Smooth muscle cell (in vitro differentiated cells): Measurements from ENCODE around the gene FAM89B. TPM values are rescaled to one million over a fixed set of nuclear protein-coding genes. Genes with fewer than 3 reads are reported as not detected.

ENCODE experiments used
- DNase-seq: peaks from one replicate; lab custom pipeline; 2025; ENCODE audit not compliant: unreplicated experiment; lab: John Stamatoyannopoulos, UW
- H2AFZ ChIP-seq: fragments of 200-600 bp; sonication (generic); 2 replicates; pipeline ENCODE4 v1.6.0; 2016; ENCODE audit warnings: antibody characterized with exemption, low read depth, mild to moderate bottlenecking
- H3F3A ChIP-seq: fragments of 200-600 bp; sonication (generic); 2 replicates; pipeline ENCODE4 v1.6.0; 2017; ENCODE audit warnings: antibody characterized with exemption, low read depth
- H3K27ac ChIP-seq: fragments of 200-600 bp; sonication (generic); 2 replicates; pipeline ENCODE4 v1.5.1; 2016; ENCODE audit warnings: low read depth, mild to moderate bottlenecking
- H3K27me3 ChIP-seq: fragments of 200-600 bp; sonication (generic); 2 replicates; pipeline ENCODE4 v1.6.1; 2016; ENCODE audit warnings: low read depth, mild to moderate bottlenecking
- H3K36me3 ChIP-seq: fragments of 200-600 bp; sonication (generic); 2 replicates; pipeline ENCODE4 v1.5.1; 2016; ENCODE audit warnings: low read depth
- H3K4me1 ChIP-seq: fragments of 200-600 bp; sonication (generic); 2 replicates; pipeline ENCODE4 v1.5.1; 2016; ENCODE audit warnings: low read depth
- H3K4me2 ChIP-seq: fragments of 200-600 bp; sonication (generic); 2 replicates; pipeline ENCODE4 v1.6.0; 2016; ENCODE audit warnings: mild to moderate bottlenecking
- H3K4me3 ChIP-seq: fragments of 200-600 bp; sonication (generic); 2 replicates; pipeline ENCODE4 v1.5.1; 2016; ENCODE audit warnings: mild to moderate bottlenecking
- H3K79me2 ChIP-seq: fragments of 200-600 bp; sonication (generic); 2 replicates; pipeline ENCODE4 v1.6.0; 2016; ENCODE audit warnings: low read depth, mild to moderate bottlenecking
- H3K9ac ChIP-seq: fragments of 200-600 bp; sonication (generic); 2 replicates; pipeline ENCODE4 v1.6.0; 2016; ENCODE audit warnings: low read depth
- H3K9me3 ChIP-seq: fragments of 200-600 bp; sonication (generic); replicated peaks from 2 replicates; pipeline ENCODE4 v1.5.1; 2016; ENCODE audit warnings: low read depth
- H4K20me1 ChIP-seq: fragments of 200-600 bp; sonication (generic); 2 replicates; pipeline ENCODE4 v1.6.0; 2016; ENCODE audit warnings: low read depth
- CTCF ChIP-seq: fragments of 200-600 bp; sonication (generic); IDR thresholded peaks from 2 replicates; pipeline ENCODE4 v1.5.1; 2017; ENCODE audit warnings: borderline replicate concordance, mild to moderate bottlenecking, antibody characterized with exemption; ENCODE audit not compliant: insufficient read depth, poor library complexity, severe bottlenecking
- WGBS: methylation state at CpG from one replicate; pipeline ENCODE4 v1.1.7; 2016; ENCODE audit warnings: low lambda C conversion rate; 5-methylcytosine and 5-hydroxymethylcytosine counted together
- polyA plus RNA-seq: library from polyadenylated mRNA; unstranded; fragments of >200 nt; fragmentation: Nextera tagmentation; extraction: Ambion mirVana; gene quantifications from 2 replicates; pipeline ENCODE4 v1.2.1, GENCODE V29; 2016
- total RNA-seq: library from RNA; depleted of rRNA; stranded (reverse); fragments of >200 nt; gene quantifications from 2 replicates; pipeline ENCODE4 v1.2.3, GENCODE V29; 2014

FAM89B gene
- total and polyA plus RNA-seq, 2 experiments from 2014 or later, result 63.9 to 174 TPM

- Histone ChIP-seq H3K9me3 (no peaks in the 10 kb centered on the region), H3K27me3 (no peaks in the 10 kb centered on the region), H4K20me1 (peaks cover 35% of the 10 kb centered on the region), H3K4me1 (peaks cover 11% of the 10 kb centered on the region), H3K9ac (no peak overlapping the region), H3K4me3 (peak overlapping the region; percentile 51), H3K36me3 (no peaks in the 10 kb centered on the region), H3K4me2 (peak overlapping the region; percentile 83), H3F3A (peaks cover 24% of the 10 kb centered on the region), H2AFZ (no peak overlapping the region), H3K27ac (peak overlapping the region; percentile 48), H3K79me2 (no peaks in the 10 kb centered on the region)
- TF ChIP-seq CTCF, result no peak
- WGBS, result 47% methylated on average over 18 of the region's 18 CpGs
- DNase-seq, result no peak
Measured at GRCh38 chr11:65541093-65541982, 31.0 kb upstream of the FAM89B start.

- H3K4me2 ChIP-seq, result no peak overlapping the region
- TF ChIP-seq CTCF, result no peak
- no peak overlapping the region for H3K9ac ChIP-seq
- H3K4me3 ChIP-seq, result no peak overlapping the region
- H2AFZ ChIP-seq, result no peak overlapping the region
- no peak for DNase-seq
- H4K20me1 ChIP-seq, result peaks cover 20% of the 10 kb centered on the region
- H3K27me3 ChIP-seq, result no peaks in the 10 kb centered on the region
- peaks cover 11% of the 10 kb centered on the region for H3K4me1 ChIP-seq
- H3K36me3 ChIP-seq, result no peaks in the 10 kb centered on the region
- H3K27ac ChIP-seq, result no peak overlapping the region
- H3F3A ChIP-seq, result peaks cover 14% of the 10 kb centered on the region
- H3K9me3 ChIP-seq, result no peaks in the 10 kb centered on the region
- H3K79me2 ChIP-seq, result no peaks in the 10 kb centered on the region
- WGBS, result 93% methylated on average over 3 of the region's 3 CpGs
Measured at GRCh38 chr11:65542738-65543390, 29.5 kb upstream of the FAM89B start.

- Histone ChIP-seq H3K36me3 (no peaks in the 10 kb centered on the region), H3K27me3 (no peaks in the 10 kb centered on the region), H3K4me1 (no peaks in the 10 kb centered on the region), H3F3A (peaks cover 5% of the 10 kb centered on the region), H3K27ac (no peak overlapping the region), H3K79me2 (no peaks in the 10 kb centered on the region), H3K4me3 (peak overlapping the region; percentile 34), H3K9me3 (no peaks in the 10 kb centered on the region), H2AFZ (no peak overlapping the region), H4K20me1 (no peaks in the 10 kb centered on the region), H3K4me2 (peak overlapping the region; percentile 61), H3K9ac (no peak overlapping the region)
- TF ChIP-seq CTCF, result no peak
- WGBS, result 75% methylated on average over 4 of the region's 4 CpGs
- no peak for DNase-seq
Measured at GRCh38 chr11:65545853-65546216, 26.5 kb upstream of the FAM89B start.
